Measurements from ENCODE around the gene PRKCE. TPM values are rescaled to one million over a fixed set of nuclear protein-coding genes. Genes with fewer than 3 reads are reported as not detected.
"Not testable (repeated sequence)": the region's sequence is repeated elsewhere in the genome, so short reads cannot be mapped to it uniquely, and the experiment has no call there.

The PRKCE gene
- total RNA-seq, 1 donor from 2014 or later: 20.3 TPM

- intact Hi-C loops (cut with DNase I): no loop called here
- DNase-seq (ENCODE audit: low spot score): no peak
Observed at GRCh38 chr2:45888167-45888566, 236.7 kb downstream of the PRKCE start.

GRCh38 chr2:45888641-45889040 is 237.2 kb downstream of the PRKCE start:
- DNase-seq (ENCODE audit: low spot score): no peak
- intact Hi-C loops (cut with DNase I): no loop called here

GRCh38 chr2:45889053-45889452 is 237.6 kb downstream of the PRKCE start:
- no peak for DNase-seq (ENCODE audit: low spot score)
- intact Hi-C loops (cut with DNase I): no loop called here

- no peak for DNase-seq (ENCODE audit: low spot score)
- intact Hi-C loops (cut with DNase I): no loop called here
Observed at GRCh38 chr2:45889620-45890370, 238.3 kb downstream of the PRKCE start.

DNA sequence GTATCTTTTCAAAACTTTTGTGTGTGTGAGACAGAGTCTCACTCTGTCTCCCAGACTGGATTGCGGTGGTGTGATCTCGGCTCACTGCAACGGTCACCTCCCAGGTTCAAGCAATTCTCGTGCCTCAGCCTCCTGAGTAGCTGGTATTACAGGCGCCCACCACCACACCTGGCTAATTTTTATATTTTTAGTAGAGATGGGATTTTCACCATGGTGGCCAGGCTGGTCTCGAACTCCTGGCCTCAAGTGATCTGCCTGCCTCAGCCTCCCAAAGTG is 238.8 kb downstream of the PRKCE start:
- DNase-seq (ENCODE audit: low spot score); intact Hi-C loops (cut with DNase I): not testable (repeated sequence)

DNA sequence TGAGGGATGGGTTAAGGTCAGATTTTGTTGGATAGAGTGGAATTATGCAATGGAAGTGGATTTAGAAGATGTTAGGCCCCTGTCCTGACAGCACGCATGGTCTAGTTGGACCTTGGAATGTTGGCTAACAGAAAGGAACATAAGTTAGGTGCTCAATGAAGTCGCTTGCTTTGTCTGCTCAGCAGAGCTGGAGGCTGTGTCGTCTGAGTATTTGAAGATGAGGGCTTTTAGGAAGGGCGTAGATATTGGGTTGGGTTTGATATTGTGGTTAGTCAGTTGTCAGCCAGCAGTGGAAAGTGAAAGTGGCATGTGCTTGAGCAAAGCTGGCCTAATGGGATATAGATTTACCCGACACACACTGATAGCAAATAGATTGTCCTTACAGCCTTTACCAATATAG is 239.3 kb downstream of the PRKCE start:
- no peak for DNase-seq (ENCODE audit: low spot score)
- intact Hi-C loops (cut with DNase I): no loop called here

- no peak for DNase-seq (ENCODE audit: low spot score)
- intact Hi-C loops (cut with DNase I): no loop called here
Observed at GRCh38 chr2:45891719-45892424, 240.4 kb downstream of the PRKCE start.

DNA sequence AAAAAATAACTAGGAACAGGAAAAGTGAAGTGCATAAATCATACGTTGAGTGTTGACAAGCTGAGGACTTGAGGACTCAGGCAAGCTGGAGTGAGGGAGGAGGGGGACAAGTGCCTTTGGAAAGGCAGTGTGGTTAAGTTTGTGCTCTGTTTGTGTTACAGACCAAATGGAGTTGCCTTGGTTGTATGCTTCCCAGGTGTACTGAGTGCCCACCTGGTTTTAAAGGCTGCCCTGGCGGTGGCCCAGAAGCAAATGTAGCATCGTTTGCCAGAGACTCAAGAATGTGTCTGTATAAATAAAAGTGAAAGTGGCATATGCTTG is 240.9 kb downstream of the PRKCE start:
- DNase-seq (ENCODE audit: low spot score): no peak

DNA sequence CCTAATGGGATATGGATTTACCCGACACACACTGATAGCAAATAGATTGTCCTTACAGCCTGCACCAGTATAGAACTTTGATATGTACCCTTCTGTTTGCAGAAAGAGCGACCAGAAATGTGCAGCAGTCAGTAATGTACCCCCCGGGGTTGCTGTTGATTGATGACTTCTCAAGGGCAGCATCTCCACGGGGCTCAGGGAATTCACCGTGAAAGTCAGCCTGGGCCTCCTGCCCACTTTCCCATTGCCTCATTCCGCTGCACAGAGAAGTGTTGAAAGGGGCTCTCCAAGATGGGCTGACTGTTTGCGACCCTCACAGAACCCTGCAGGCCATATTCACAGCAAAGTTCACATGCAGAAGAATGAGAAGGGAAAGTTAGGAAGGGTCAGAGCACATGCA is 241.3 kb downstream of the PRKCE start:
- intact Hi-C loops (cut with DNase I): no loop called here
- DNase-seq (ENCODE audit: low spot score): no peak

More for the DNA sequence above, 240.9 kb downstream of the PRKCE start:
- intact Hi-C loops (cut with DNase I): no loop called here

DNA sequence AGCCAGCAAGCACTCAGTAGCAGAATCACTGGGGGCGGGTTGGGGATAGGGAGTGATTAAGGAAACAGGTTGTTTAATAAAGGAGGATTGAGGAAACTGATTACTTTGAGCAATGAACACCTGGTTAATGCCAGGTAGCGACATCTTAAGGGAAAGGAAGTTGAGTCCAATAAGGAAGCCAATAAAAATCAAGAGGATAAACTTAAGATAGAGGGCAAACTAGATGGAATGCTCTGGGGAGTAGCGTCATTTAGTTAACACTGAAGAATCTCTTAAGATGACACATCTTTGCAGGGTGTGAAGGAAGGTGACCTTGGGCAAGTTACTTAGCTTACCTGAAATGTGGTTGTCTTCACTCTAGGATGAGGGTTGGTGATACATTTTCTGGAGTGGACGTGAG is 242.7 kb downstream of the PRKCE start:
- intact Hi-C loops (cut with DNase I): no loop called here
- DNase-seq (ENCODE audit: low spot score): no peak

DNA sequence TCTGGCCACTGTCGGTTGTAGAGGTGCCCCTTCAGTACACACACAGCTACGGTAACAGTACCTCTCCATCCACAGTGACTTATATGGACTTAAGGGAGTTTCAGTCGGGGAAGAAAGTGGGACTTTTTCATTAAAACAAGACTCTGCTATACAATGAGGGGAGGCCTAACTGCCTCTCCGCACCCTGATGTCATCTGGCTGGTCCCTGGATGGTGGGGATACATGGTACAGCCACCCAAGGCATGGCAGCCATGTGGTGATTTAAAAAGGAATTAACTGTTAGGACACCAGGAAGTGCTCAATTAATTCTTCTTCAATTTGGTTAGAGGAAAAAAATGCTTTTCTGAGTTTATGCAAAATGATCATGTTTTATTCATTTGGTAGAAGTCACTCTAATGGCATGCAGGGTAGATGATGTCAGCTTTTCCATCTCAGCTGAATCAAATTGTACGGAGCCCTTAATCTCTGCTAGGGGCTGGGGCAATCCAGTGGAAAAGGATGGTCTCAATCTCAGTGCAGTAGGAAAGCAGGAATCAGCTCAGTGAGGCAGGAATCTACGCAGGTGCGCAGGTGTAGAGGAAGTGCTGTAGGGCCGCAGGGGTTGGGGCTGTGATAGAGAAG is 243.9 kb downstream of the PRKCE start:
- intact Hi-C loops (cut with DNase I): no loop called here
- no peak for DNase-seq (ENCODE audit: low spot score)

- intact Hi-C loops (cut with DNase I): no loop called here
- no peak for DNase-seq (ENCODE audit: low spot score)
Observed at GRCh38 chr2:45896311-45896710, 244.8 kb downstream of the PRKCE start.

GRCh38 chr2:45897842-45898241 is 246.4 kb downstream of the PRKCE start:
- intact Hi-C loops (cut with DNase I): no loop called here
- DNase-seq (ENCODE audit: low spot score): no peak

- DNase-seq (ENCODE audit: low spot score): no peak
- intact Hi-C loops (cut with DNase I): no loop called here
Observed at GRCh38 chr2:45898819-45899218, 247.3 kb downstream of the PRKCE start.

GRCh38 chr2:45899926-45900325 is 248.5 kb downstream of the PRKCE start:
- intact Hi-C loops (cut with DNase I): no loop called here
- no peak for DNase-seq (ENCODE audit: low spot score)

DNA sequence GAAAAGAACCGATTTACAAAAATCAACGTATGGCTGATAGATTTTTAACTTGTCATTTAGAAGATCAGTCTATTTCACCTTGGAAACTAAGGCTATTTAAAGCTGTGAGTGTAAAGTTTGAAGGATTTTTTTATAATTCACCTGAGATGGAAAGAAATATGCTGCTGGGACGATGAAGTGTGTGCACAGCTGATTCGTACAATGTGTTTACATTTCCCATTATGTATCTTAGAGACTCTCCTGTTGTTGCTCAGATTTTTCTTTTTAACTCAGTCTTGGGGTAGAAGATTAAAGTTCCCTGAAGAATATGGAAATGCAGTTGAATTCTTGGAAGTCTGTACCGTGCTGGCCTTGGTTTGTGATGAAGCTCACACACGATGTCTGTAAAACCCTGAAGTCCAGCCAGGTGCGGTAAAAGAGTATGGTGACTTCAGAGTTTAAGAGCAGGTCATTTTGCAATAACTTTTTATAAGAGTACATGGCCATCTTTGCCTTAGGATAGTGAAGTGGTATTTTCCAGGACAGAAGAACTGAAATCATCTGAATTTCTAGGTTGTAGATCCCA is 250.1 kb downstream of the PRKCE start:
- intact Hi-C loops (cut with DNase I): no loop called here
- DNase-seq (ENCODE audit: low spot score): no peak

- intact Hi-C loops (cut with DNase I): no loop called here
- no peak for DNase-seq (ENCODE audit: low spot score)
Observed at GRCh38 chr2:45902380-45902779, 250.9 kb downstream of the PRKCE start.

DNA sequence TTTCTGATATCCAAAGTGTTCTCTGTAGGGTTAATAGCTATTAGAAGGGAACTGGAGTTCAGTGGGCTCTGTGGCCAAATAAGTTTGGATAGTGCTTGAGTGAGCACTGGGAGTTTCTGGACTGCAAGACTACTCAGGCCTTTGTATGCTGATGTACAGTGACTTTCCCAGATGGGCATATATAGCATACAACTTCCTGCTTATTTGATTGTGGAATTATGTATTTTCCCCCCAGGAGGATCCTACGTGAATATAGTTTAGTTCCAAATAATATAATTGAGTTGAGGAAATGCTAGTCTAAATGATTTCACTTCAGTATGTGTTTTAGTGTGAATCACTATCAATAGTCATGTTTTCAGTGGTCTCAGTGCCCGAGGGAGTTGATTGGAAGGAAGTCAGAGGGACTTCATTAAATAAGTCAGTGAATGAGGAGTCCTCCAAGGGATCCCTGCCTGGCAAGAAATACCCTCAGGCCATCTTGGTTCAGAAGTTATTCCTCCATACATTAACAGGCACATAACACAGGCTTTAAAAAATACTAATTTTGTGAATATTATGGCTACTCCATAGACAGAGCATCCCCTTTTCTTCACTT is 251.4 kb downstream of the PRKCE start:
- no peak for DNase-seq (ENCODE audit: low spot score)
- intact Hi-C loops (cut with DNase I): no loop called here

GRCh38 chr2:45904267-45904945 is 252.9 kb downstream of the PRKCE start:
- intact Hi-C loops (cut with DNase I): no loop called here
- DNase-seq (ENCODE audit: low spot score): no peak
